ENCODE data around the gene PIP5K1B.

DNA sequence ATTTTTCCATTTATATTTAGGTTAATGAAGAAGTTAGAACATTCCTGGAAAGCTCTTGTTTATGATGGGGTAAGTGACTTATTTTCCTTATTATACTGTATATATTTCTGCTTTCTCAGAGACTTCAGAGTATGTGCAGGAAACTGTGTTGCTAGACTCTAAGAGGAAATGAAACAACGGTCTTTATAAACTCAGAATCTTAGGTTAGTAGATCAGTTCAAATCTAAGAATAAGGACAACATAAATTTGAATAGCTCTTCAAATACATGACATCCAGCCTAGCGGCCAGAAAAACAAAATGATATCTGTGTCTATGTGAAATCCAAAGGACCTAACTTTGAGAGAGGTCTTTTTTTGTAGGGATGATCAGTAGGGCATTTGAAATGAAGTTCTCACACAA is 214.6 kb downstream of the PIP5K1B start:
- TF ChIP-seq POLR2A (IDR thresholded peaks at IDR 0.05; ENCODE audit: borderline replicate concordance, extremely low read depth, insufficient read depth, insufficient read length) (no peak), POLR2AphosphoS5 (IDR thresholded peaks at IDR 0.05; ENCODE audit: low read depth, low read length) (no peak)
- TF ChIP-seq, protein P1, sequence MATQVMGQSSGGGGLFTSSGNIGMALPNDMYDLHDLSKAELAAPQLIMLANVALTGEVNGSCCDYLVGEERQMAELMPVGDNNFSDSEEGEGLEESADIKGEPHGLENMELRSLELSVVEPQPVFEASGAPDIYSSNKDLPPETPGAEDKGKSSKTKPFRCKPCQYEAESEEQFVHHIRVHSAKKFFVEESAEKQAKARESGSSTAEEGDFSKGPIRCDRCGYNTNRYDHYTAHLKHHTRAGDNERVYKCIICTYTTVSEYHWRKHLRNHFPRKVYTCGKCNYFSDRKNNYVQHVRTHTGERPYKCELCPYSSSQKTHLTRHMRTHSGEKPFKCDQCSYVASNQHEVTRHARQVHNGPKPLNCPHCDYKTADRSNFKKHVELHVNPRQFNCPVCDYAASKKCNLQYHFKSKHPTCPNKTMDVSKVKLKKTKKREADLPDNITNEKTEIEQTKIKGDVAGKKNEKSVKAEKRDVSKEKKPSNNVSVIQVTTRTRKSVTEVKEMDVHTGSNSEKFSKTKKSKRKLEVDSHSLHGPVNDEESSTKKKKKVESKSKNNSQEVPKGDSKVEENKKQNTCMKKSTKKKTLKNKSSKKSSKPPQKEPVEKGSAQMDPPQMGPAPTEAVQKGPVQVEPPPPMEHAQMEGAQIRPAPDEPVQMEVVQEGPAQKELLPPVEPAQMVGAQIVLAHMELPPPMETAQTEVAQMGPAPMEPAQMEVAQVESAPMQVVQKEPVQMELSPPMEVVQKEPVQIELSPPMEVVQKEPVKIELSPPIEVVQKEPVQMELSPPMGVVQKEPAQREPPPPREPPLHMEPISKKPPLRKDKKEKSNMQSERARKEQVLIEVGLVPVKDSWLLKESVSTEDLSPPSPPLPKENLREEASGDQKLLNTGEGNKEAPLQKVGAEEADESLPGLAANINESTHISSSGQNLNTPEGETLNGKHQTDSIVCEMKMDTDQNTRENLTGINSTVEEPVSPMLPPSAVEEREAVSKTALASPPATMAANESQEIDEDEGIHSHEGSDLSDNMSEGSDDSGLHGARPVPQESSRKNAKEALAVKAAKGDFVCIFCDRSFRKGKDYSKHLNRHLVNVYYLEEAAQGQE (IDR thresholded peaks at IDR 0.05; ENCODE audit: low read depth), result no peak

Data from HCT116 (cell line).